NB4 (cell line): Measurements from ENCODE around the gene EZR.

Source experiments
- CTCF ChIP-seq: IDR thresholded peaks from one replicate; pipeline ENCODE4 v1.5.1; 2012; ENCODE audit warnings: low read depth, low read length
- MAX ChIP-seq: IDR thresholded peaks from 2 replicates; pipeline ENCODE4 v1.6.1; 2011; ENCODE audit warnings: low read depth, low read length
- POLR2A ChIP-seq: IDR thresholded peaks from 2 replicates; pipeline ENCODE4 v1.6.1; 2011; ENCODE audit warnings: mild to moderate bottlenecking; ENCODE audit not compliant: insufficient read length; ENCODE audit errors: extremely low read depth

GRCh38 chr6:158853880-158854213, 34.7 kb upstream of the EZR start:
- no peak for TF ChIP-seq CTCF
- TF ChIP-seq POLR2A = no peak
- TF ChIP-seq MAX = no peak
